Ovary (tissue), 9 donors: ENCODE measurements around the gene TRA2B. TPM values are rescaled to one million over a fixed set of nuclear protein-coding genes. Genes with fewer than 3 reads are reported as not detected.

Source experiments
- DNase-seq, 5 donors: peaks; one replicate each; pipeline ENCODE4 v3.0.0-alpha.2; 2019 to 2020
- H3K27ac ChIP-seq, 2 donors: fragments of 200-600 bp; one replicate each; pipeline versions ENCODE4 v1.5.1 to v1.8.0; 2019 to 2022
- H3K27me3 ChIP-seq: fragments of 200-600 bp; one replicate; pipeline ENCODE4 v1.8.0; 2022
- H3K36me3 ChIP-seq: fragments of 200-600 bp; sonication (generic); one replicate; pipeline ENCODE4 v1.5.1; 2019
- H3K4me1 ChIP-seq: one replicate; pipeline ENCODE4 v1.8.1; 2013; ENCODE audit warnings: mild to moderate bottlenecking, moderate library complexity; ENCODE audit not compliant: insufficient read depth
- H3K4me3 ChIP-seq: fragments of 200-600 bp; sonication (generic); one replicate; pipeline ENCODE4 v1.5.1; 2017
- H3K9me3 ChIP-seq, 2 donors: fragments of 200-600 bp in 1 of 2; sonication (generic) in 1 of 2; one replicate each; pipeline versions ENCODE4 v1.5.1 to v1.8.1; 2013 to 2019; ENCODE audit warnings: mild to moderate bottlenecking in 1 of 2, moderate library complexity in 1 of 2
- EP300 ChIP-seq: sonication (generic); formaldehyde crosslinking; IDR thresholded peaks from one replicate; pipeline ENCODE4 v1.6.1; 2017; ENCODE audit warnings: antibody characterized with exemption
- POLR2A ChIP-seq: fragments of 450-650 bp; IDR thresholded peaks from one replicate; pipeline ENCODE4 v1.6.1; 2017; ENCODE audit warnings: antibody characterized with exemption, mild to moderate bottlenecking, moderate library complexity
- WGBS, 3 donors: extraction: QIAGEN DNeasy Blood & Tissue Kit in 1 of 3; methylation state at CpG; one replicate each; pipeline versions ENCODE4 v1.1.5 to v1.1.7; 2013 to 2017; 5-methylcytosine and 5-hydroxymethylcytosine counted together
- intact Hi-C, 4 donors: fragments of 100-400 bp; cut with DNase I; formaldehyde crosslinking; loops; one replicate each; pipeline versions ENCODE4 v1.11.0 to v1.15.1; 2022 to 2023
- polyA plus RNA-seq, 2 donors: library from polyadenylated mRNA; stranded (reverse); fragments of 200-250 nt in 1 of 2; fragments of 350-450 nt in 1 of 2; fragmentation: Illumina TruSeq in 1 of 2; extraction: RNeasy Lipid Tissue Mini Kit (QIAGEN cat#74804) in 1 of 2; gene quantifications; one replicate each; pipeline ENCODE4 v1.2.3, GENCODE V29; 2013 to 2014
- total RNA-seq, 7 donors: library from RNA; depleted of rRNA in 2 of 7; stranded (reverse); fragments of >200 nt in 2 of 7; fragmentation: NEBNext Ultra II Directional in 3 of 7; extraction: Animal tissue kit (Norgen Biotek cat#: 25700) in 3 of 7; gene quantifications; one replicate each; pipeline versions ENCODE4 v1.1.0 to v1.2.4, GENCODE V29; 2016 to 2023
- TF ChIP-seq, protein P1 (sequence below), 3 donors: fragments of 450-650 bp in 2 of 3; fragments of 200-600 bp in 1 of 3; IDR thresholded peaks; one replicate each; pipeline versions ENCODE4 v1.5.1 to v1.8.0; 2016 to 2022; ENCODE audit warnings: antibody characterized with exemption in 3 of 3, mild to moderate bottlenecking in 1 of 3
- donor health status: DM: no; HTN: no; CAD: no; lungs with moderate emphysema.
- donor health status: DM: no; HTN: no; CAD: no.
- donor health status: Bipolar disorder and iron deficiency.
- donor health status: DM: yes; HTN: yes; CAD: no.
- donor health status: DM: no; HTN: no; CAD: no.
- donor health status: DM: yes; HTN: yes; CAD: no.

The TRA2B gene
- total and polyA plus RNA-seq, 9 donors: 83.0 to 158 (median 119) TPM

GRCh38 chr3:185954366-185954723 is 16.5 kb upstream of the TRA2B start:
- no peak overlapping the region for H3K4me3 ChIP-seq
- H3K36me3 ChIP-seq: no peaks in the 10 kb centered on the region
- no peak for TF ChIP-seq EP300
- no peaks in the 10 kb centered on the region for H3K27me3 ChIP-seq
- WGBS, 3 donors: 66 to 81% (median 80%) methylated on average over 3 of the region's 3 CpGs
- intact Hi-C loops: no loop called here
- peaks cover 0 to 6% of the 10 kb centered on the region in 2 donors for H3K9me3 ChIP-seq
- DNase-seq: no peak
- no peaks in the 10 kb centered on the region for H3K4me1 ChIP-seq
- H3K27ac ChIP-seq: no peak overlapping the region

- intact Hi-C loops: no loop called here
- 65 to 77% (median 69%) methylated on average over 3 of the region's 3 CpGs for WGBS, 3 donors
- no peak overlapping the region for H3K27ac ChIP-seq
- TF ChIP-seq, protein P1, sequence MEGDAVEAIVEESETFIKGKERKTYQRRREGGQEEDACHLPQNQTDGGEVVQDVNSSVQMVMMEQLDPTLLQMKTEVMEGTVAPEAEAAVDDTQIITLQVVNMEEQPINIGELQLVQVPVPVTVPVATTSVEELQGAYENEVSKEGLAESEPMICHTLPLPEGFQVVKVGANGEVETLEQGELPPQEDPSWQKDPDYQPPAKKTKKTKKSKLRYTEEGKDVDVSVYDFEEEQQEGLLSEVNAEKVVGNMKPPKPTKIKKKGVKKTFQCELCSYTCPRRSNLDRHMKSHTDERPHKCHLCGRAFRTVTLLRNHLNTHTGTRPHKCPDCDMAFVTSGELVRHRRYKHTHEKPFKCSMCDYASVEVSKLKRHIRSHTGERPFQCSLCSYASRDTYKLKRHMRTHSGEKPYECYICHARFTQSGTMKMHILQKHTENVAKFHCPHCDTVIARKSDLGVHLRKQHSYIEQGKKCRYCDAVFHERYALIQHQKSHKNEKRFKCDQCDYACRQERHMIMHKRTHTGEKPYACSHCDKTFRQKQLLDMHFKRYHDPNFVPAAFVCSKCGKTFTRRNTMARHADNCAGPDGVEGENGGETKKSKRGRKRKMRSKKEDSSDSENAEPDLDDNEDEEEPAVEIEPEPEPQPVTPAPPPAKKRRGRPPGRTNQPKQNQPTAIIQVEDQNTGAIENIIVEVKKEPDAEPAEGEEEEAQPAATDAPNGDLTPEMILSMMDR (IDR thresholded peaks at IDR 0.05): no peak
- TF ChIP-seq EP300 (no peak), POLR2A (no peak)
- H3K4me1 ChIP-seq: no peaks in the 10 kb centered on the region
- no peaks in the 10 kb centered on the region for H3K27me3 ChIP-seq
- no peaks in the 10 kb centered on the region for H3K36me3 ChIP-seq
- no peak overlapping the region for H3K4me3 ChIP-seq
- no peak for DNase-seq
- peaks cover 0 to 6% of the 10 kb centered on the region in 2 donors for H3K9me3 ChIP-seq
Observed at GRCh38 chr3:185950728-185951127, 12.9 kb upstream of the TRA2B start.

DNA sequence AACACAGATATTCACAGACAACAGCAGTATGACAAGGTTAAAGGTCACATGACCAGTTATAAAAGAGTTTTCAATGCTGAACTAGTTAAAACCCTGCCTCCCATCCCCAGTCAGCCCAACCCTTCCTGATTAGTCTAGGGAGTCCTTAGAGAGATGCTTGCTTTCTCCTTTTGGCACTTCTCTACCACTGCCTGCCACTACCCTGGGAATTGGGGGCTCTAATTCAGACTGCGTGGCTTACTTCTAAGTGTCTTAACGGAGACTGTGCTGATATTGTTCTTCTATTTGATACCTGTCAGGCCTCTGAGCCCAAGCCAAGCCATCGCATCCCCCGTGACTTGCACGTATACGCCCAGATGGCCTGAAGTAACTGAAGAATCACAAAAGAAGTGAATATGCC is 11.7 kb upstream of the TRA2B start:
- Histone ChIP-seq H3K4me1 (no peaks in the 10 kb centered on the region), H3K27me3 (no peaks in the 10 kb centered on the region), H3K36me3 (no peaks in the 10 kb centered on the region), H3K4me3 (no peak overlapping the region), H3K9me3 (peaks cover 0 to 6% of the 10 kb centered on the region in 2 donors), H3K27ac (no peak overlapping the region)
- intact Hi-C loops: loop anchor here in 1 of 4 donors (10.0 kb wide), 1 partner anchor 285 kb away; no protein-coding TSS in a partner anchor
- DNase-seq: no peak
- WGBS, 3 donors: 91 to 93% (median 92%) methylated on average over 6 of the region's 6 CpGs
- TF ChIP-seq, protein P1 (IDR thresholded peaks at IDR 0.05): no peak
- TF ChIP-seq EP300: no peak
- TF ChIP-seq POLR2A: no peak

- 67 to 69% (median 69%) methylated on average over 3 of the region's 3 CpGs for WGBS, 3 donors
- H3K36me3 ChIP-seq: no peaks in the 10 kb centered on the region
- intact Hi-C loops: loop anchor here in 1 of 4 donors (10.0 kb wide), 1 partner anchor 283 kb away; no protein-coding TSS in a partner anchor
Observed at GRCh38 chr3:185948292-185948691, 10.5 kb upstream of the TRA2B start.

DNA sequence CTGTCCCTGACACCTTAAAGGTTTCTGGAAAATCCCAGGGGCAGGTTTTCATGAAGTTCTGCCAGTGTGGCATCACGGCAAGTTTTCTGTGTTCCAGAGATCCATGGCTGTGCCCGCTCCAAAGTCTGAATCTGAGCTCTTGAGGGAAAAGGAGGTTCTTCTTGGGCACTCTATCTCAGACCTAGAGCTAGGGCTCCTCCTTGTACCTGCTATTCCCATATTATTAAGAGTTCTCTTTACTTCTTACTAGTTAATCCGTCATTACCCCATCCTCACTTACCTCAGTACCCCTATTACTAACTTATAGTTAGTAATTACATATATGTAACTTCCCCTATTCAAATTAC is 5.9 kb upstream of the TRA2B start:
- no peak overlapping the region for H3K27ac ChIP-seq
- no peak for DNase-seq
- no peaks in the 10 kb centered on the region for H3K9me3 ChIP-seq
- no peaks in the 10 kb centered on the region for H3K4me1 ChIP-seq
- TF ChIP-seq, protein P1 (IDR thresholded peaks at IDR 0.05): no peak
- TF ChIP-seq EP300 (no peak), POLR2A (no peak)
- 37 to 40% (median 38%) methylated on average over 3 of the region's 3 CpGs for WGBS, 3 donors
- intact Hi-C loops: loop anchor here in 1 of 4 donors (10.0 kb wide), 1 partner anchor 279 kb away; no protein-coding TSS in a partner anchor
- no peaks in the 10 kb centered on the region for H3K27me3 ChIP-seq
- H3K36me3 ChIP-seq: no peaks in the 10 kb centered on the region
- no peak overlapping the region for H3K4me3 ChIP-seq

More at GRCh38 chr3:185948292-185948691, 10.5 kb upstream of the TRA2B start:
- Histone ChIP-seq H3K9me3 (peaks cover 0 to 6% of the 10 kb centered on the region in 2 donors), H3K27me3 (no peaks in the 10 kb centered on the region), H3K27ac (no peak overlapping the region), H3K4me1 (no peaks in the 10 kb centered on the region), H3K4me3 (no peak overlapping the region)
- TF ChIP-seq POLR2A (no peak), EP300 (no peak)
- DNase-seq: no peak
